ENCODE data around the gene ANKRD35.
A peak's percentile ranks its signal among the peaks of the same experiment; 100 is the strongest.
"Not testable (repeated sequence)": the region's sequence is repeated elsewhere in the genome, so short reads cannot be mapped to it uniquely, and the experiment has no call there.

The ANKRD35 gene, protein sequence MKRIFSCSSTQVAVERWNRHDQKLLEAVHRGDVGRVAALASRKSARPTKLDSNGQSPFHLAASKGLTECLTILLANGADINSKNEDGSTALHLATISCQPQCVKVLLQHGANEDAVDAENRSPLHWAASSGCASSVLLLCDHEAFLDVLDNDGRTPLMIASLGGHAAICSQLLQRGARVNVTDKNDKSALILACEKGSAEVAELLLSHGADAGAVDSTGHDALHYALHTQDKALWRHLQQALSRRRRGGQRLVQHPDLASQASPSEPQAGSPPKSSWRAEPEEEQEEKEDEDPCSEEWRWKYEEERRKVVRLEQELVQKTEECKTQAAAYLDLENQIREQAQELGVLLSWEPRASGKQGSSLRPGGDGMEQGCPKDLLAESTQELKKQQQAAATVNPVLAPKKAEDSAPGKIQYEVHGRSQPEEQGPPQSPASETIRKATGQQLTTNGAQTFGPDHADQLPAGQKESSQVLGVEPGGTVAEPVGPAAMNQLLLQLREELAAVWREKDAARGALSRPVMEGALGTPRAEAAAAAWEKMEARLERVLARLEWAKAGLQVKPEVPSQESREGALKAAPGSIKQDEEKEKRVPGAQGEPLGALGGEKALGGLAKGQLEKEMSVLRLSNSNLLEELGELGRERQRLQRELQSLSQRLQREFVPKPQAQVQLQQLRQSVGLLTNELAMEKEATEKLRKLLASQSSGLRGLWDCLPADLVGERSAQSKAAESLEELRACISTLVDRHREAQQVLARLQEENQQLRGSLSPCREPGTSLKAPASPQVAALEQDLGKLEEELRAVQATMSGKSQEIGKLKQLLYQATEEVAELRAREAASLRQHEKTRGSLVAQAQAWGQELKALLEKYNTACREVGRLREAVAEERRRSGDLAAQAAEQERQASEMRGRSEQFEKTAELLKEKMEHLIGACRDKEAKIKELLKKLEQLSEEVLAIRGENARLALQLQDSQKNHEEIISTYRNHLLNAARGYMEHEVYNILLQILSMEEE

DNA sequence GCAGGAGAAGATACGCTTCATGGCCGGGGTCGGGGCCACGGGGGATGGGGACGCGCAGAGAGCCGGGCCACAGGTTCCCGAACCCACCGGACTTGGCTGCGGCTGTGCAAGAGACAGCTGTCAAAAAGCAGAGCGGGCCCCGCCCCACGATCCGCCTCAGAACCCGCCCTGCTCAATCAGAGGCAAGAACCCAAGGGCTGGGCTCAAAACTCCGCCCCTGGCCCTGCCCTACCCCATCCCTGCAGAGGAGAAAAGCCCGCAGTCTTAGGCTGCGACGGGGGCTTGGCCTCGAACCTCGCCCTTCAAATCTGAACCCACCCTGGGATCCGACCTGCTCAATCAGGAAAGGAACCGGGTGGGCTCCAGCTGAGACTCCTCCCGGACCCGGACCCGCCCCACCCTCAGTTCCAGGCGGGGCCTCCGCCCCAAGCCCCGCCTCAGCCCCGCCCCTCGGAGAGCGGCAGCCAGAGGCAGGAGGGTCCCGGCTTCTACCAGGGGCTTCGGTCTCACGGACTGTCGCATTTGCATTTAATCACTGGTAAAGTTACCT, at the start of gene ANKRD35:
TSS of gene ANKRD35 (minus strand) at position 129 of the 550 bp plus-strand sequence. CDS start at position 21, 108 bp downstream.
- Mint-ChIP-seq H3K4me3 (peak within 1 kb of the TSS; percentile 68), H3K27me3 (peaks cover 8% of the 10 kb centered on the region), H3K27ac (no peak within 1 kb of the TSS), H3K9me3 (no peaks in the 10 kb centered on the region), H3K36me3 (no peaks in the 10 kb centered on the region), H3K4me1 (peaks cover 11% of the 10 kb centered on the region)
- DNase-seq (ENCODE audit: low spot score in 2 of 2) (peak; percentile 84 to 89), ATAC-seq (ENCODE audit: low read depth) (peak; percentile 99)

- DNase-seq (ENCODE audit: low spot score in 2 of 2) (peak; percentile 41 to 47), ATAC-seq (ENCODE audit: low read depth) (peak; percentile 67)
- H3K4me3 Mint-ChIP-seq = peak overlapping the region; percentile 71
- H3K9me3 Mint-ChIP-seq, H3K27me3 Mint-ChIP-seq: not testable (repeated sequence)
- H3K4me1 Mint-ChIP-seq = peaks cover 21% of the 10 kb centered on the region
- H3K36me3 Mint-ChIP-seq = peaks cover 19% of the 10 kb centered on the region
- peak overlapping the region; percentile 85 for H3K27ac Mint-ChIP-seq
These were observed 46.9 kb upstream of the ANKRD35 start for GRCh38 chr1:145932522-145933009.

- peaks cover 21% of the 10 kb centered on the region for H3K4me1 Mint-ChIP-seq
- H3K9me3 Mint-ChIP-seq = no peaks in the 10 kb centered on the region
- no peak for ATAC-seq (ENCODE audit: low read depth)
- no peak for DNase-seq (ENCODE audit: low spot score in 2 of 2)
- H3K27me3 Mint-ChIP-seq = no peaks in the 10 kb centered on the region
- no peak overlapping the region for H3K27ac Mint-ChIP-seq
- H3K4me3 Mint-ChIP-seq = peak overlapping the region; percentile 79
- peaks cover 10% of the 10 kb centered on the region for H3K36me3 Mint-ChIP-seq
These were observed 42.4 kb upstream of the ANKRD35 start for GRCh38 chr1:145927916-145928643.

GRCh38 chr1:145927063-145927886, 41.6 kb upstream of the ANKRD35 start, which contains the start of gene RBM8A:
Gene RBM8A (minus strand): TSS chr1:145927484. CDS start chr1:145927426, 58 bp downstream.
- Mint-ChIP-seq H3K4me1 (peaks cover 13% of the 10 kb centered on the region), H3K4me3 (peak within 1 kb of the TSS; percentile 79), H3K27me3 (no peaks in the 10 kb centered on the region), H3K9me3 (no peaks in the 10 kb centered on the region), H3K27ac (no peak within 1 kb of the TSS), H3K36me3 (peaks cover 10% of the 10 kb centered on the region)
- ATAC-seq (ENCODE audit: low read depth) = peak; percentile 95
- DNase-seq (ENCODE audit: low spot score in 2 of 2) = peak; percentile 80 to 94

DNA sequence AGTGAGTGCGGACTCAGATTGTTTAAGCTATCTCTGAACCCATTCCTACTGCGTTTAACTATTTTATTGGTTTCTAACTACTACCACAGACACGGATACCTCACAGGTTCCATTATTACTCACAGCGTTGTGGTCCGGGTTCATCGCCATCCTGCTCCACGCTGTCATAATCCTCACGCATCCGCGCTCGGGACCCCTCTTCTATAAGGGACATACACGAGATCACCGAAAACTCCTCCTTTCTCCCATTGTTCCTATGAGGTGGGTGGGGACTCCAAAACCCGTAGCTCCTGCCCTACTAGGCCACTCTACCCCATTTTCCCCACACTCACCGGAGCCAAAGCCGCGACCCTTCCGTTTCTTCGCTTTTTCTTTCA, 41.0 kb upstream of the ANKRD35 start:
- Mint-ChIP-seq H3K36me3 (peaks cover 10% of the 10 kb centered on the region), H3K27ac (no peak overlapping the region), H3K27me3 (no peaks in the 10 kb centered on the region), H3K4me3 (no peak overlapping the region), H3K9me3 (no peaks in the 10 kb centered on the region), H3K4me1 (peaks cover 12% of the 10 kb centered on the region)
- no peak for DNase-seq (ENCODE audit: low spot score in 2 of 2)
- no peak for ATAC-seq (ENCODE audit: low read depth)

DNA sequence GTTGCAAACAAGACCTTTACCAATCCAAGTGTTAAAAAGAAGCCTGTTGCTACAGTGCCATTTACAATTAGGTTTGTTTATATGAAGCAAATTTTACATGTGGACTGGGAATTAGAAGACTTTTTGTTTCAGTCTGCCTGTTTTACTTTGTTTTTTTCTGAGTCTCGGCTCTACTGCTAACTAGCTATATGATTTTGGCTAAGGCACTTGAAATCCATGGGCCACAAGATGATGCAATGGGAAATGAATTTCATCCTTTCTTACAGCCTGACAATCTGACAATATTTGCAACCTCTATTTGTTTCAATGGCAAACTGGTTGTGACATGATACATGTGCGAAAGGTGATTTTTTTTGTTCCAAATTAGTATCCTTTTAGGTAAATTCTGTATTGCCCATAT, 36.6 kb upstream of the ANKRD35 start:
- Mint-ChIP-seq H3K36me3 (peaks cover 8% of the 10 kb centered on the region), H3K9me3 (no peaks in the 10 kb centered on the region), H3K27ac (no peak overlapping the region)

DNA sequence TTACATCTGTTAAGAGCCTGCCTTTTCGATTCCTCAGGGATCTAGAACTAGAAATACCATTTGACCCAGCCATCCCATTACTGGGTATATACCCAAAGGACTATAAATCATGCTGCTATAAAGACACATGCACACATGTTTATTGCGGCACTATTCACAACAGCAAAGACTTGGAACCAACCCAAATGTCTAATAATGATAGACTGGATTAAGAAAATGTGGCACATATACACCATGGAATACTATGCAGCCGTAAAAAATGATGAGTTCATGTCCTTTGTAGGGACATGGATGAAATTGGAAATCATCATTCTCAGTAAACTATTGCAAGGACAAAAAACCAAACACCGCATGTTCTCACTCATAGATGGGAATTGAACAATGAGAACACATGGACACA, 34.6 kb upstream of the ANKRD35 start:
- H3K36me3 Mint-ChIP-seq = peaks cover 12% of the 10 kb centered on the region
- H3K27ac Mint-ChIP-seq; DNase-seq (ENCODE audit: low spot score in 2 of 2); ATAC-seq (ENCODE audit: low read depth); H3K27me3 Mint-ChIP-seq; H3K9me3 Mint-ChIP-seq: not testable (repeated sequence)
- H3K4me3 Mint-ChIP-seq = peak overlapping the region; percentile 93
- H3K4me1 Mint-ChIP-seq = peaks cover 19% of the 10 kb centered on the region

More for the DNA sequence above, 36.6 kb upstream of the ANKRD35 start:
- no peaks in the 10 kb centered on the region for H3K27me3 Mint-ChIP-seq
- peaks cover 17% of the 10 kb centered on the region for H3K4me1 Mint-ChIP-seq
- H3K4me3 Mint-ChIP-seq = no peak overlapping the region
- no peak for DNase-seq (ENCODE audit: low spot score in 2 of 2)
- ATAC-seq (ENCODE audit: low read depth) = no peak

DNA sequence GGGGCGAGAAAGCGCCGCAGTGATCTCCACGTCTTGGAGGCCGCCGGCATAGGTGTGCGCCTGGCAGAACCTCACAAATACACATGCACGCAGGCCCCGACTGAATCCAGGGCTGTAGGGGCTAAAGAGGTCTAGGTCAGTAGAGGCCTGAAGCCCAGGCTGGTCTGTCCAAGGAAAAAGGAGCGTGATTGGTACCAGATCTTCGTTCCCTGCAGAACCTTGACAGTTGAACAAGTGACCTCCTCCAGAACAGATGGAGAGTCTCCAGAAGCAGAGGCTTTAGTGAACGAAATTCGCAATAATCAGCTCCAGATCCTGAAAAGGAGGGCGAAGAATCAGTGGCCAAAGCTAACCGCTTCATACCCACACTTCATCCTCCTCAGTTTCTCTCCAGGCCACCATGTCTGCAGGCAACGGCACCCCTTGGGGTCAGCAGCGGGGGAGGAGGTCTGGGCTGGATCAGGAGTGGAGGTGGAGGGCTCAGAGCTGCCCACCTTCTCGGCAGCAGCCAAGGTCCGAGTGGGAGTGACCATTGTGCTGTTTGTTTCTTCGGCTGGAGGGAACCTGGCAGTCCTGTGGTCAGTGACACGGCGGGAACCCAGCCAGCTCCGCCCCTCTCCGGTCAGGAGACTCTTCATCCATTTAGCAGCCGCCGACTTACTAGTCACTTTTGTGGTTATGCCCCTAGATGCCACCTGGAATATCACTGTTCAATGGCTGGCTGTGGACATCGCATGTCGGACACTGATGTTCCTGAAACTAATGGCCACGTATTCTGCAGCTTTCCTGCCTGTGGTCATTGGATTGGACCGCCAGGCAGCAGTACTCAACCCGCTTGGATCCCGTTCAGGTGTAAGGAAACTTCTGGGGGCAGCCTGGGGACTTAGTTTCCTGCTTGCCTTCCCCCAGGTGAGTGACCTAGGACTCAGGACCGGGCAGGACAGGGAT, 33.6 kb upstream of the ANKRD35 start:
- peak; percentile 1 for ATAC-seq (ENCODE audit: low read depth)

DNA sequence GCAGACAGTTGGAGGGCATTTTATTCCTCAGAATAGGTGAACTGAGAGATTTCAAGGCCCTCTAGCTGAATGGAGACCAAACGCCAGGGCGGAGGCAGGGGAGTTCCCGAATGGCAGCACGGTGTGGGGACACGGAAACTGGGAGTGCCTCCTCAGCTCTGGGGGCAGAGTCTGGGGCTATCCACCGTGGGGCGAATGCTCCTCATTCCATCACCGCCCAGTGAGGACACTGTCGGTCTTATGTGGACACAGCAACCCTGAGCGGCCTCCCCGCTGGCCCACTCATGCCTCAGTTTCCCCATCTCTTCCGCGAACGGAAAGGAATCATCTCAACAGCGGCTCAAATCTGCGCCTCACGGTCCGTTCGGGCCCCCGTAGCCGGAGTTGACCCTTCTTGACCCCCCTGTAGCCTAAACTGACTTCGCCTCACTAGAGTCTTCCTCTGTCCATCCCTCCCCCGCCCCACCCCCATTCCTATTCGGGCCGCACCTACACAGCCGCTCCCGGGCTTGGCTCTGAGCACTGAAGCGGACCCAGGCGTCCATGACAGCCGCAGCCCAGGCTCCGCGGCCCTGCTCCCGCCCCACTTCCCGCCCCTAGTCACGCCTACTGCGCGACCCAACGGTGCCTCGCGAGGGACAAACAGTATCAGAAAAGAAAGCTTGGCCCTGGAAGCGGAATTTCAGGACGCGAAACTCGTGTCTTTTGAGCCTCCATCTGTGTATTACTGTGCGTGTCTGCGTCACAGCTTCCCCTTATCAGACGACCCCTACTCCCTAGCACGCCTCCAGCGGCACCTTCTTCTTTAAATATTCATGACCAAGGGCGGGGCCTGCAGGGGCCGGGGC, 32.7 kb upstream of the ANKRD35 start, which contains the start of gene PEX11B:
TSS of gene PEX11B (minus strand) at position 574 of the 848 bp plus-strand sequence. CDS start at position 545, 29 bp downstream.
- DNase-seq (ENCODE audit: low spot score in 2 of 2) (peak; percentile 87), ATAC-seq (ENCODE audit: low read depth) (peak; percentile 88)
- Mint-ChIP-seq H3K4me3 (peak within 1 kb of the TSS; percentile 93), H3K27me3 (no peaks in the 10 kb centered on the region), H3K9me3 (no peaks in the 10 kb centered on the region), H3K27ac (peak within 1 kb of the TSS; percentile 90), H3K4me1 (peaks cover 29% of the 10 kb centered on the region), H3K36me3 (peaks cover 23% of the 10 kb centered on the region)

More for the DNA sequence above, 33.6 kb upstream of the ANKRD35 start:
- H3K4me3 Mint-ChIP-seq = peak overlapping the region; percentile 93
- peak overlapping the region; percentile 90 for H3K27ac Mint-ChIP-seq
- no peaks in the 10 kb centered on the region for H3K9me3 Mint-ChIP-seq
- H3K27me3 Mint-ChIP-seq = no peaks in the 10 kb centered on the region
- peaks cover 22% of the 10 kb centered on the region for H3K4me1 Mint-ChIP-seq
- DNase-seq (ENCODE audit: low spot score in 2 of 2) = no peak
- peaks cover 17% of the 10 kb centered on the region for H3K36me3 Mint-ChIP-seq

GRCh38 chr1:145917595-145917994, 31.9 kb upstream of the ANKRD35 start:
- Mint-ChIP-seq H3K36me3 (peaks cover 26% of the 10 kb centered on the region), H3K4me1 (peaks cover 29% of the 10 kb centered on the region), H3K4me3 (peak overlapping the region; percentile 93), H3K9me3 (no peaks in the 10 kb centered on the region), H3K27me3 (no peaks in the 10 kb centered on the region), H3K27ac (peak overlapping the region; percentile 90)
- DNase-seq (ENCODE audit: low spot score in 2 of 2) = no peak
- no peak for ATAC-seq (ENCODE audit: low read depth)

- H3K9me3 Mint-ChIP-seq = no peaks in the 10 kb centered on the region
- H3K4me1 Mint-ChIP-seq = peaks cover 33% of the 10 kb centered on the region
- no peaks in the 10 kb centered on the region for H3K27me3 Mint-ChIP-seq
- DNase-seq (ENCODE audit: low spot score in 2 of 2) = no peak
- H3K27ac Mint-ChIP-seq = peak overlapping the region; percentile 55
- no peak for ATAC-seq (ENCODE audit: low read depth)
- H3K36me3 Mint-ChIP-seq = peaks cover 34% of the 10 kb centered on the region
- peak overlapping the region; percentile 79 for H3K4me3 Mint-ChIP-seq
These were observed 31.1 kb upstream of the ANKRD35 start for GRCh38 chr1:145916745-145917144.
